ENCODE results near the gene AURKA.

AURKA gene

DNA sequence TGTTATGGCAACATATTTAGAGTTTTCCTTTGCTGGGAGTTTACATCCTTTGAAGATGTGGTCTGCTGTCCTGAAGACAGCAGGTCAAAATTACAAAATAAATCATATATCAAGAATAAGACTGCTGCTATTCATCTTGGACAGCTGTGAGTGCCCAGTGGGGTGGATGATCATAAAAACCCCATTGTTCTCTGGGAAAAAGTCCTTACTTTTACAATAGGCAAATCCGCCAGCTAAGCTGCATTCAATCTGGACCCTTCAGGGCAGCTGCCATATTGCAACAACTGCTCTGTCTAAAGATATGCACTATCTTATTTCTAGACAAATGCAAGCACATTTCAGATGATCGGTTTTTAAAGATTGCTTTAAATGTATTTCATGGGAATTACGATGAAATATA is 39.5 kb upstream of the AURKA start:
- TF ChIP-seq EZH2 (IDR thresholded peaks at IDR 0.05) = no peak
- TF ChIP-seq FOXP2 (optimal IDR thresholded peaks at IDR 0.05; ENCODE audit: control extremely low read depth, extremely low read length, insufficient read depth) = no peak
- TF ChIP-seq POLR2AphosphoS5 (IDR thresholded peaks at IDR 0.05; ENCODE audit: borderline replicate concordance, low read depth, low read length) = no peak
- no peak for DNase-seq (ENCODE audit: low read depth, low spot score)
- Histone ChIP-seq H3K36me3 (ENCODE audit: insufficient read depth, low read length) (no peaks in the 10 kb centered on the region), H3K9ac (ENCODE audit: insufficient read length) (no peak overlapping the region), H3K27ac (no peak overlapping the region), H3K4me3 (no peak overlapping the region), H3K9me3 (ENCODE audit: low read depth, low read length) (no peaks in the 10 kb centered on the region)

DNA sequence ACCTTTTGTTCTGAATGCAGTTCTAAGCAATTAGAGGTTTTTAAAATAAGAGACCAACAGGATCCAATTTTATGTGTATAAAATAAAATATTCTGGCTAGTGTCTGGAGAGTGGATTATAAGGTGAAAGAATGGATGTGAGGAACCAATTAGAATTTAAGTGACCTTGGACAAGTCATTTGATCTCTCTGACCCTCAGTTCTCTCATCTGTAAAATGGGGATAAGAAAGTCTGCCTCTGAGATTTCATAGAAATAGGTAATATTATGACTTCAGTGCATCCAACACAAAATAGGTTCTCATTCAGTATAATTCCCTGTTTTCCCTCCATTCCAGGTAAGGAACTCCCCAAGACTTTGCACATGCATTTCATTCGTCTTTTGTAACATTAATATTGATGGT is 38.9 kb upstream of the AURKA start:
- H3K27ac ChIP-seq = no peak overlapping the region
- no peak for DNase-seq (ENCODE audit: low read depth, low spot score)
- H3K9ac ChIP-seq (ENCODE audit: insufficient read length) = no peak overlapping the region
- no peak for TF ChIP-seq EZH2 (IDR thresholded peaks at IDR 0.05)
- TF ChIP-seq FOXP2 (optimal IDR thresholded peaks at IDR 0.05; ENCODE audit: control extremely low read depth, extremely low read length, insufficient read depth) = no peak
- no peak for TF ChIP-seq POLR2AphosphoS5 (IDR thresholded peaks at IDR 0.05; ENCODE audit: borderline replicate concordance, low read depth, low read length)
- no peaks in the 10 kb centered on the region for H3K36me3 ChIP-seq (ENCODE audit: insufficient read depth, low read length)
- H3K9me3 ChIP-seq (ENCODE audit: low read depth, low read length) = no peaks in the 10 kb centered on the region
- H3K4me3 ChIP-seq = no peak overlapping the region

DNA sequence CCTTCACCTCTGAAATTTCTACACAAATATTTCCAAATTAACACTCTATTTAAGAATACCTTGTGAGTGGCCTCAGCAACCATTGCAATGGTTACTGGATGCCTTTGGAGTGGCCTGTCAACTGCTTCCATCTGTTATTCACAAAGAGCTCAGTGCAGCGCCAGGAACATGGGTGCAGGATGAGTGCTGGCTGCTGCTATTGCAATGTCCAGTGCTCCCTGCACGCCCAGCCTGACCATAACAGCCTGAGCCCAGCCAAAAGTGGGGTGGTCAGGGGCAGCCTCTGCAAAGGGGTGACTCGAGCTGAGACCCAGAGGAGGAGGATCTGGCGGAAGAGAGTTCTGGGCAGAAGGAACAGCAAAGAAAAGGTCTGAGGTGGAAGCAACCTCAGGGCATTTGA is 38.4 kb upstream of the AURKA start:
- no peak for DNase-seq (ENCODE audit: low read depth, low spot score)
- H3K27ac ChIP-seq = 0 out of 2 replicates have a peak overlapping the region, but pooled peaks have one; percentile 42
- H3K9ac ChIP-seq (ENCODE audit: insufficient read length) = no peak overlapping the region
- H3K36me3 ChIP-seq (ENCODE audit: insufficient read depth, low read length) = no peaks in the 10 kb centered on the region
- H3K9me3 ChIP-seq (ENCODE audit: low read depth, low read length) = no peaks in the 10 kb centered on the region
- no peak overlapping the region for H3K4me3 ChIP-seq
- TF ChIP-seq EZH2 (IDR thresholded peaks at IDR 0.05) (no peak), POLR2AphosphoS5 (IDR thresholded peaks at IDR 0.05; ENCODE audit: borderline replicate concordance, low read depth, low read length) (no peak), FOXP2 (optimal IDR thresholded peaks at IDR 0.05; ENCODE audit: control extremely low read depth, extremely low read length, insufficient read depth) (no peak)

DNA sequence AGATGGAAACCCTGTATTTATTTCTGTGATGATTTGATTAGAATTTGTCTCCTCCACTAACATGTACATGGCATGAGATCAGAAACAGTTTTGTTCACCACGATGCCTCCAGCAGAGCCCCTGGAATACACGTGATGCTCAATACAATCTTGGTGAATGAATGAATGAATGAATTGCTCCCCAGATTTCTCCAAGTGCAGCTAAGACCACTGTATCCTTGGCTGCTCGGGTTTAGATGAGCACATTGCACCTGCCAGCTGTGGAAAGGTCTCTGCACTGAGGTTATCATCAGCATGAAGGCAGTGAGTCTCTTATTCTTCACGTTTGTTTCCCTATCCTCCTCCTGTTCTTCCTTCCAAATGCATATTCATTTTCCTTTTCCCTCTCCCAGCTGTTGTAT is 37.9 kb upstream of the AURKA start:
- DNase-seq (ENCODE audit: low read depth, low spot score) = no peak
- Histone ChIP-seq H3K9ac (ENCODE audit: insufficient read length) (no peak overlapping the region), H3K36me3 (ENCODE audit: insufficient read depth, low read length) (no peaks in the 10 kb centered on the region), H3K4me3 (0 out of 2 replicates have a peak overlapping the region, but pooled peaks have one; percentile 39), H3K9me3 (ENCODE audit: low read depth, low read length) (no peaks in the 10 kb centered on the region), H3K27ac (peak overlapping the region; percentile 42; the same call in 1 of the 2 replicates)
- no peak for TF ChIP-seq EZH2 (IDR thresholded peaks at IDR 0.05)
- no peak for TF ChIP-seq FOXP2 (optimal IDR thresholded peaks at IDR 0.05; ENCODE audit: control extremely low read depth, extremely low read length, insufficient read depth)
- TF ChIP-seq POLR2AphosphoS5 (IDR thresholded peaks at IDR 0.05; ENCODE audit: borderline replicate concordance, low read depth, low read length) = no peak

DNA sequence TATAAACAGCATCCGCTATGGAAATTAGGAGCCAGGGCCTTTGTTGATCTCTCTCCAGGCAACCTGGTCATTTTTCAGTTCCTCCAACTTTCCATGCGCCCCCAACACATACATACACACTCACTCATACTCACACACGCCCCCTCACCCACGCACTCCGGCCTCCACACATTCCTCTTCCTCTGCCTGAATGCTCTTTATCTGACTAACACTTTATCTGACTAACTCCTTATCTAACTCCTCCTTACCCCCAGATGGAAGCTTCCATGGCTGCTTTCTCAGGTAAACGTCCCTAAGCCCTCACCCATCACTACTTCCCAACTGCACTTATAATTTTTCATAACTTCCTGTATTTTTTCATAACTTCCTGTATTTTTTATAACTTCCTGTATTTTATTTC is 37.5 kb upstream of the AURKA start:
- TF ChIP-seq POLR2AphosphoS5 (IDR thresholded peaks at IDR 0.05; ENCODE audit: borderline replicate concordance, low read depth, low read length) = no peak
- no peak for TF ChIP-seq EZH2 (IDR thresholded peaks at IDR 0.05)
- no peak for TF ChIP-seq FOXP2 (optimal IDR thresholded peaks at IDR 0.05; ENCODE audit: control extremely low read depth, extremely low read length, insufficient read depth)
- H3K27ac ChIP-seq = no peak overlapping the region
- 0 out of 2 replicates have a peak overlapping the region, but pooled peaks have one; percentile 39 for H3K4me3 ChIP-seq
- H3K36me3 ChIP-seq (ENCODE audit: insufficient read depth, low read length) = no peaks in the 10 kb centered on the region
- H3K9ac ChIP-seq (ENCODE audit: insufficient read length) = no peak overlapping the region
- no peaks in the 10 kb centered on the region for H3K9me3 ChIP-seq (ENCODE audit: low read depth, low read length)
- no peak for DNase-seq (ENCODE audit: low read depth, low spot score)

DNA sequence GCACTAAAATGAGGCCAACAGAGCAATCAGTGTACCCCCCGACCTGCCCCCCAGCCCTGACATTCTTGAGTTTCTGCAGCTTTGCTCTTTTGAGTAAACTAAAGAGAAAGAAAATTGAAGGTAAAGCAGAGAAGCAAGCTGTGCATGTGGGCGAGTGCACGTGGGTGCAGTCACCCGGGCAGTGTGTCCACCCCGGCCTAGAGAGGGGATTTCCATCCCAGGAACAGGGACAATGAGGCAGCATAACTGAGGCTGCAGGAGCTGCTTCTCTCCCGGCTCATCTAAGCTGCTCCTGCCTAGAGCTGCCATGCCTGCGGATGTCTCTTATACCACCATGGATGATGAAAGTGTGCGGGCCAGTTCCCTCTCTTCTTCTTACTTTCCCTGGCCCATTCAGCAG is 36.9 kb upstream of the AURKA start:
- DNase-seq (ENCODE audit: low read depth, low spot score) = no peak
- no peak for TF ChIP-seq EZH2 (IDR thresholded peaks at IDR 0.05)
- Histone ChIP-seq H3K9me3 (ENCODE audit: low read depth, low read length) (no peaks in the 10 kb centered on the region), H3K9ac (ENCODE audit: insufficient read length) (no peak overlapping the region), H3K36me3 (ENCODE audit: insufficient read depth, low read length) (no peaks in the 10 kb centered on the region), H3K27ac (no peak overlapping the region), H3K4me3 (no peak overlapping the region)

DNA sequence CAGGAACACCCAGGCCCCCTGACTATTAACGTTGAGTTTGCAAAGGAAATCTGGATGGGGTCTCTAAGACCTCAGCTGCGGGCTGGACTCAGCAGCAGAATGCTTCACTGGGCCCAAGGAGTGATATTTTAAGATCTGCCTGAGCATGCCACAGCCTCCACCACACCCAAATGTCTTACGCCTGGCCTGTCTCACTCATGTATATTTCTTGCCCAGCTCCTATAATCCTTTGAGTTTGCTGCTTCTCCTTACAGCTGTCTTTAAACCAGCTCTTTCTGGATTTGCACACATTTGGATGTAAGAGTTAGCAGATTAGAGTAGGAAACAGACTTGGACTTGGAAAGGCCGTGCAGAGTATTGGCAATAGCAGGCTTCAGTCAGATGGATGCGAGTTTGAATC is 36.4 kb upstream of the AURKA start:
- H3K4me3 ChIP-seq = no peak overlapping the region
- no peak overlapping the region for H3K9ac ChIP-seq (ENCODE audit: insufficient read length)
- H3K36me3 ChIP-seq (ENCODE audit: insufficient read depth, low read length) = no peaks in the 10 kb centered on the region
- H3K9me3 ChIP-seq (ENCODE audit: low read depth, low read length) = no peaks in the 10 kb centered on the region
- TF ChIP-seq EZH2 (IDR thresholded peaks at IDR 0.05) (no peak), POLR2AphosphoS5 (IDR thresholded peaks at IDR 0.05; ENCODE audit: borderline replicate concordance, low read depth, low read length) (no peak), FOXP2 (optimal IDR thresholded peaks at IDR 0.05; ENCODE audit: control extremely low read depth, extremely low read length, insufficient read depth) (no peak)
- H3K27ac ChIP-seq = no peak overlapping the region
- no peak for DNase-seq (ENCODE audit: low read depth, low spot score)

DNA sequence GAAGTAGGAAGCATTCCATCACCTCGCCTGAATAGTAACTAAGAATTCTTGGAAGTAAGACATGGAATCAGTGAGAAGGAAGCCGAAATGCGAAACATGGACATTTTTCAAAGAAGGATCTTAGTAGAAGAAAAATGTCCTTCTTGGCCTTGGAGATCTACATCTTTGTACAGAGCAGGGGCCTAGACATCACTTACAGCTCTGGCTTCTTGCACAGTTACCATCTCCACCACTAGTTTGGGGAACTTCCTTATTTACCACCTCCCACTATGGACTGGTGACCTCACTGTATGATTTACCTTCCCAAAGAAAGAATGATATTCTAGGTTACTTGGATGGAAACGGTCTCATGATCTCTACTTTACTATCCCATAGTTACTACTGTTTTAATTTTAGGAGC is 35.8 kb upstream of the AURKA start:
- Histone ChIP-seq H3K9ac (ENCODE audit: insufficient read length) (no peak overlapping the region), H3K27ac (no peak overlapping the region), H3K36me3 (ENCODE audit: insufficient read depth, low read length) (no peaks in the 10 kb centered on the region), H3K4me3 (no peak overlapping the region), H3K9me3 (ENCODE audit: low read depth, low read length) (no peaks in the 10 kb centered on the region)
- no peak for DNase-seq (ENCODE audit: low read depth, low spot score)
- no peak for TF ChIP-seq POLR2AphosphoS5 (IDR thresholded peaks at IDR 0.05; ENCODE audit: borderline replicate concordance, low read depth, low read length)
- TF ChIP-seq EZH2 (IDR thresholded peaks at IDR 0.05) = no peak
- no peak for TF ChIP-seq FOXP2 (optimal IDR thresholded peaks at IDR 0.05; ENCODE audit: control extremely low read depth, extremely low read length, insufficient read depth)

DNA sequence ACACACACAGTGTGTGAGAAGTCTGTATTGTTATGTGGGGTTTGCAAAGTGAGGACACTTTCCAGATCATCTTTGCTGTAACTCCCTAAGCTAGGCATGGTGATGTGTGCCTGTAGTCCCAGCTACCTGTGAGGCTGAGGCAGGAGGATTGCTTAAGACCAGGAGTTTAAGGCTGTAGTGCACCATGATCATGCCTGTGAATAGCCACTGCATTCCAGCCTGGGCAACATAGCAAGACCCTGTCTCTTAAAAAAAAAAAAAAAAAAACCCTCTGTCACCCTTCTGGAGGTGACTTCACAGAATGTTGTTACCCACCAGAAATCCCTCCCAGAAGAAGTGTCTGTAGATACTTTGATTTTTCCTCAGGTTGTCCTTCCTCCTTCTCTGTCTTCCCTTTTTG is 34.9 kb upstream of the AURKA start:
- no peak for TF ChIP-seq FOXP2 (optimal IDR thresholded peaks at IDR 0.05; ENCODE audit: control extremely low read depth, extremely low read length, insufficient read depth)
- TF ChIP-seq EZH2 (IDR thresholded peaks at IDR 0.05) = no peak
- no peak for TF ChIP-seq POLR2AphosphoS5 (IDR thresholded peaks at IDR 0.05; ENCODE audit: borderline replicate concordance, low read depth, low read length)
- Histone ChIP-seq H3K4me3 (no peak overlapping the region), H3K27ac (no peak overlapping the region), H3K9me3 (ENCODE audit: low read depth, low read length) (no peaks in the 10 kb centered on the region), H3K36me3 (ENCODE audit: insufficient read depth, low read length) (no peaks in the 10 kb centered on the region), H3K9ac (ENCODE audit: insufficient read length) (no peak overlapping the region)
- no peak for DNase-seq (ENCODE audit: low read depth, low spot score)

All from SK-N-MC (cell line).